Activated T-cell treated with anti-CD3 and anti-CD28 coated beads for 24 hours (primary cell): ENCODE measurements around the gene KRTAP5-1.
"Not testable (repeated sequence)": the region's sequence is repeated elsewhere in the genome, so short reads cannot be mapped to it uniquely, and the experiment has no call there.

Experiments
- DNase-seq: peaks from one replicate; pipeline ENCODE4 v3.0.0-alpha.2; 2020; ENCODE audit warnings: low read depth

Gene KRTAP5-1

GRCh38 chr11:1584661-1585370, at the start of gene KRTAP5-1:
KRTAP5-1 (minus strand) TSS chr11:1585283; CDS start chr11:1585249, 34 bp downstream.
- not testable (repeated sequence) for DNase-seq

GRCh38 chr11:1633864-1634263, 48.8 kb upstream of the KRTAP5-1 start:
- DNase-seq, result no peak

GRCh38 chr11:1632053-1632714, 47.1 kb upstream of the KRTAP5-1 start:
- no peak for DNase-seq

- no peak for DNase-seq
These were observed 46.0 kb upstream of the KRTAP5-1 start for GRCh38 chr11:1631066-1631568.

GRCh38 chr11:1630271-1630670, 45.2 kb upstream of the KRTAP5-1 start:
- DNase-seq, result no peak

GRCh38 chr11:1629326-1630185, 44.5 kb upstream of the KRTAP5-1 start, which contains the start of gene KRTAP5-5:
KRTAP5-5 (plus strand) TSS chr11:1629775; CDS start chr11:1629841, 66 bp downstream.
- no peak for DNase-seq

GRCh38 chr11:1628506-1629325, 43.6 kb upstream of the KRTAP5-1 start:
- peak; percentile 49 for DNase-seq

- DNase-seq, result no peak
These were observed 40.5 kb upstream of the KRTAP5-1 start for GRCh38 chr11:1625541-1625940.

GRCh38 chr11:1624621-1625020, 39.5 kb upstream of the KRTAP5-1 start:
- no peak for DNase-seq

- no peak for DNase-seq
These were observed 38.6 kb upstream of the KRTAP5-1 start for GRCh38 chr11:1623716-1624115.

- DNase-seq, result no peak
These were observed 37.0 kb upstream of the KRTAP5-1 start, which contains the start of gene KRTAP5-4 for GRCh38 chr11:1622086-1622485. KRTAP5-4 (minus strand) TSS chr11:1622138; CDS start chr11:1622093, 45 bp downstream.

GRCh38 chr11:1619449-1619848, 34.4 kb upstream of the KRTAP5-1 start:
- DNase-seq, result no peak

GRCh38 chr11:1618231-1618630, 33.1 kb upstream of the KRTAP5-1 start:
- no peak for DNase-seq

- DNase-seq, result no peak
These were observed 23.3 kb upstream of the KRTAP5-1 start, which contains the start of gene KRTAP5-3 for GRCh38 chr11:1608363-1608762. KRTAP5-3 (minus strand) TSS chr11:1608463; CDS start chr11:1608385, 78 bp downstream.

- not testable (repeated sequence) for DNase-seq
These were observed 22.8 kb upstream of the KRTAP5-1 start for GRCh38 chr11:1607901-1608300.

- not testable (repeated sequence) for DNase-seq
These were observed 22.2 kb upstream of the KRTAP5-1 start for GRCh38 chr11:1607156-1607845.

GRCh38 chr11:1605923-1606322, 20.8 kb upstream of the KRTAP5-1 start:
- DNase-seq, result not testable (repeated sequence)

GRCh38 chr11:1604711-1605110, 19.6 kb upstream of the KRTAP5-1 start:
- DNase-seq, result no peak

- DNase-seq, result no peak
These were observed 19.1 kb upstream of the KRTAP5-1 start for GRCh38 chr11:1604181-1604580.

- DNase-seq, result no peak
These were observed 18.5 kb upstream of the KRTAP5-1 start for GRCh38 chr11:1603629-1604028.
